ENCODE data around the gene OVCH2.
"Not testable (repeated sequence)": the region's sequence is repeated elsewhere in the genome, so short reads cannot be mapped to it uniquely, and the experiment has no call there.

The OVCH2 gene

DNA sequence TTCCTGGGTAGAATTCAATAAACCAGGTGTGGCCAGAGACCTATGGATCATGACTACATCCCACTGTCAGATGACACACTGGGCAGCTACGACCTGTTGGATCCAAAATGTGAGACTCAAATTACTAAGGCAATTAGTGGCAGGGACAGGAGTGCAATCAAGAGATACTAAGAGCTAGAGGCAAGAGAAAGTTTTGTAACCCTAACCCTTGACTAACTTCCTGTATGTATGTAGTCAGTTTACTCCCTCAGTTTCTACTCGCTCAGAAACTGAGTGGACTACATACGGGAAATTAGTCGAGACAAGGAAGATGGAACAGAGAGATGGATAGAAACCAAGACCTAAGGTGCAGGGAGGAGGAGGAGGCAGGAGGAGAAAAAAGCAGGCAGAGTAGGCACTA is 35.6 kb downstream of the OVCH2 start:
- DNase-seq: no peak

DNA sequence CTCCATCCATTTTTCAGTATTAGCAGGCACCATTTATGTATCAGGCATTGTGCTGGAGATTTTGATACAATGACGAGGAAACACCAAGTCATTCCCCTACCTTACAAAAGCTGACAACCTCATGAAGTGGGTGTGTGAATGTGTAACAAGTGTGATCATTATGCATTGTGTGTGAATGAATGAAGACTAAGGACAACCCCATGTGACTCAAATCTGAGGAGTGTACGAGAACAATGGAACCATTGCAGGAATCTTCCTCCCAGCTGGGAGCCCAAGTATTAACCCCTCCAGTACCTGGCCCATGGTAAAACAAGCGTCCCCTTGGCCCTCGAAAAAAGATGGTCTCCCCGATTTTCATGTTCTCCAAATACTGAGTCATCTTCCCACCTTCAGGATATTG is 37.4 kb downstream of the OVCH2 start:
- DNase-seq: no peak

DNA sequence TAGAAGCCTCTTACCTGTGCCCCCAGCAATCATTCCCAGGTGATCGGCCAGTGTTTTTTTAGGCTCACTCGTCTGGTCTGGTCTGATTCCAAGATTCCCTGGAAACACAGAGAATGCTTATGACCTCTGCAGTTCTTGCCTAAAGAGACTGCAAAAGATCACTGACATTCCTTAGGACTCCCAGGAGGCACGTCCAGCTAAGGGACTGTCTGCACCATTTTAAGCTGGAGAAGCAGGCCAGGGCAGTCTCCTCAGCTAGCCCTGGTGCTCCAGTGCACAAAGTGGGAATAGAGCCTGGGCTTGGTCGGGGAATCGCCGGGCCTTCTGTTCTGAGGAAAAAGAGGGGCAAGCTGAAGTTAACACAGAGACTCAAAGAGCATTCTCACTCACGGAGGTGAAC is 37.8 kb downstream of the OVCH2 start:
- DNase-seq: no peak

DNA sequence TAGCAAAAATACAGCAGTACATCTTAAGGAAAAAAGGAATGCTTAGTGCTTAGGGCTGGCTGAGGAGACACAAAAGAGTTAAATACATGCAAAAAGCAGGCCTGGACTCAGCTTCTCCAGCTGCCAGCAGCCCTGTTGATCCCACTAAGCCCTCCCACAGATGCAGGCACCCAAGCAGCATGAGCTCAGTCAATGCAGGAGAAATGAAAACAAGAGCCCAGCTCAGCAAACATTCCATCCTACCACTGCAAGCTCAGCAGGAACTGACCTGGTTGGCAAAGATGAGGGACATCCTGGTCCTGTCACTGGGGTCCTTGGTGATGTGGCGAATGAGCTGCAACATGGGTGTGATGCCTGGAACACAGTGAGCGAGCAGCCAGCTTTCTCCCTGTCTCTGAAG is 38.8 kb downstream of the OVCH2 start:
- DNase-seq: no peak

DNA sequence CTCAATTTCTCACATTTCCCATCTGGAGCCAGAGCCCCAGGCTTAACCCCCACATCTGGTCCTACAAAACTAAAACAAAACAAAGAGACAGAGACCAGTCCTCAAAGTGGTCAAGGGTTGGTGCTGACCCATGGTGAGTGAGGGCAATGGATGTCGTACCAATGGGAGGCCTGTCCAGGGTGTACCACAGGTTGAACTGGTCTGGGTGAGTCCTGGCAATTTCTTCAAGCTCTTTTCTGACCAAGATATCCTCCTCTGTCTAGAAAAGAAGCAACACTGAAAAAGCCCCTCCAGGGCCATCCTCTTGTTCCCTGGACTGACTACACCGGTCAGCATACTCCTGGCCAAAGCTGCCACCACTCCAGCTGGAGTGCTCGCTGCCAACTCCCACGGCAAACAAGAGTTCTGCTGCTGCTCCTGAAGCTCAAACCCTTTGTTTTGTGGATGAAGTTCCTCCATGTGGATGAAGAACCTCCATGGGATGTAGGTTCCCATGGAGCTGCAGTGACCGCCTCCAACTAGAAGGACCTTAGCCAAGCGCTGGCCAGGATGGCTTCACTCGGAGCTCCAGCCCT is 39.9 kb downstream of the OVCH2 start:
- no peak for DNase-seq

DNA sequence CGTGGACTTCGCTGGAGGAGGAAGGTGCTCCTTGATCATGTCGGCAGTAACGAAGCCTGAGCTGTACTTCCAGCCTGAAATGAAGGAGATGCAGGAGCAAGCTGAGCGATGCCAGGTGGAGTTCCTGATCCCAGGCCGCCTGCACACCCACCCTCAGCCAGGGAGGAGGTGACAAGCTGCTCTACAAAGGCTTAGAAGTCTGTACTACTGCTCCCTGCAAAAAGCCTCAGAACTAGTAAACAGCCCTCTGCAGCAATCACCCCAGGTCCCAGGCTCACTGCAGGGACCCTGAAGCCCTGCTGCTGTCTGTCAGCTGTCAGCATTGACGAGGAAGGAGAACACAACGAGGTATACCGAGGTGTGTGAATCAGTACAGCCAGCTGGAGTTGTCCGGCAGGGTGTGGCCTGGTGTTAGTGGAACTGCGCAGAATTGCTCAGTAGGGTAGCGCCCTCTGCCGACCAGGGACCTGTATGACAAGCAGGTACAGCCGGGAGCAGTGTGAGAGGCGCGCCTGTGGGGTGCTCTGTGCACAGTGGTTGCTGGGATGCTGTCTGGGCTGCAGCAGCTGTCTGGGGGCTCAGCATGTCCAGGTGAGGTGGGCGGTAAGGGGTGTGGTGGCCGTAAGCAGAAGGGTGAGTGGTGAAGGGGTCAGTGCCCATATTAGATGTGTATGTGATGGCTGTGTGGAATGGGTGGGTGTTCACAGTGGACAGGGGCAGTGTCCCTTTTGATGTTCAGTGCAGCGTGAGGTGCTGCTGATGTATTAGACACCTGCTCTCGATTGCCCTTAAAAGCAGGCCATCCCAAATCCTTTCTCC is 40.6 kb downstream of the OVCH2 start:
- DNase-seq: peak; percentile 77

DNA sequence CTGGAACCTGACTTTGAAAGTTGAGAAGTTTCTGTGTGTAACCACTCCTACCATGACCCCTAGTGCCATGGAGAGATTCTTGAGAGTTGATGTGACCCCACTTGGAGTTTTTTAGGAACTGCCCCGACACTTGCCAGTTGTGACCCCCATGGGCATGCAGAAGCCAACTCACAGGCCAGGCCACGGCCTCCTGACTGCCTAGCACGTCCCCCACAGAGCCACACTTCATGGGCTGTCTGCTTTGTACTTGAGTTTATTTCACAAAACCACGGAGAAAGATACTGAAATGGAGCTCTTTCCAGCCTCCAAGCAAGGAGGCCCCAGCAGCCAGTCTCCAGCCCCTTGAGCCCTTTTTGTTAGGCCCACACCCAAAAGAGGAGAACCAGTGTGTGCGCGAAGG is 41.4 kb downstream of the OVCH2 start:
- DNase-seq: no peak

DNA sequence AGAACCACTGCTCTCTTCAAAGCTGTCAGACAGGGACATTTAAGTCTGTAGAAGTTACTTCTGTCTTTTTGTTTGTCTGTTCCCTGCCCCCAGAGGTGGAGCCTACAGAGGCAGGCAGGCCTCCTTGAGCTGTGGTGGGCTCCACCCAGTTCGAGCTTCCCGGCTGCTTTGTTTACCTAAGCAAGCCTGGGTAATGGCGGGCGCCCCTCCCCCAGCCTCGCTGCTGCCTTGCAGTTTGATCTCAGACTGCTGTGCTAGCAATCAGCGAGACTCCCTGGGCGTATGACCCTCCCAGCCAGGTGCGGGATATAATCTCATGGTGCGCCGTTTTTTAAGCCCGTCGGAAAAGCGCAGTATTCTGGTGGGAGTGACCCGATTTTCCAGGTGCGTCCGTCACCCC is 42.7 kb downstream of the OVCH2 start:
- not testable (repeated sequence) for DNase-seq

DNA sequence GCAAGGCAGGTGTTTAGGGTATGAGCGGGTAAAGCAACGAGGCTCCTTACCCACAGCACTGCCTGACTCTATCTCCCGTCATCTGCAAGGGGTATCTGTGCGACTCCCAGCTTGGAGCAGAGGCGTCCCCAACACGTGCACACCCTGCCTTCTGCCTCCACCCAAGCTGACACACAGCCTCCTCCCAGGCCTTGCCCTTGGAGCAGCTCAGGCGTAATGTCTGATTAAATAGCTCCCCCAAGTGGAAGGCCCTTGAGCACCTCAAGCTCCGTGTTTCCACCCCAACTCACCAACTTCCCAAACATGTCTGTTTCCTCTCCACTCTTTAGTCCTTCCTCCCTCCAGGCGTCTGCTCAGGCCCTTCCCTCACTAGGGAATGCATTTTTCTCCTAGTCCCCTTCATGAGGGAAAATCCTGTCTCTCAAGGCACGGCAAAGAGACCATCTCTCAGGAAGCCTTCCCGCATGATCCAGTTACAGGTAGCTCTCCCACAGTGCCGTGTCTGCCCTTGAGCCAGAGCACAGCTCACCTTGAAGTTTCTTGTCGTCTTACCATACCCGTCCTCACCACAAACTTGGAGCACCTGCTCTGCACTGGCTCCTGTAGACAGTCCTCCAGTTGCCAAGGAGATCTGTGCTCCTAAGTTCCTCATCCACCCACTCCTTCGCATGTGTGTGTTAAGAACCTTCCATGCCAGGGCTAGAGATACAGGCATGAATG is 48.8 kb downstream of the OVCH2 start:
- peak; percentile 77 for DNase-seq

DNA sequence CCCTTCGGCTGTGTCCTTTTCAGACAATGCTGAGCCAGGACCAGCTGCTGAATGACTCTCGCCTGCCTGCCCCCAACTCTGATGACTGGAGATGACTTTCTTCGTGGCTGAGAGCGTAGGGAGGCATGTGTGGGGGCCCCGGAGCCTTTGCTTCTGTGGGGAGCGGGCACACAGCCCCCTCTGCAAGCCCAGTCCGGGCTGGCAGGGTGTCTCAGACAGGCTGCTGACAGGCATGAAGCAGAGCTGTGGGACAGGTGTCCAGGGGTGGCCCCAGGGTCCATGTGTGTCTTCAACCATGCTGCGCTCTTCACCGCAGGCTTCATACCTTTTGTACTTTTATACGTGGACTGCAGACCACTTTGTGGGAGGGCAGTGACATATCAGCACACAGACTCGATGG is 49.6 kb downstream of the OVCH2 start:
- no peak for DNase-seq

DNA sequence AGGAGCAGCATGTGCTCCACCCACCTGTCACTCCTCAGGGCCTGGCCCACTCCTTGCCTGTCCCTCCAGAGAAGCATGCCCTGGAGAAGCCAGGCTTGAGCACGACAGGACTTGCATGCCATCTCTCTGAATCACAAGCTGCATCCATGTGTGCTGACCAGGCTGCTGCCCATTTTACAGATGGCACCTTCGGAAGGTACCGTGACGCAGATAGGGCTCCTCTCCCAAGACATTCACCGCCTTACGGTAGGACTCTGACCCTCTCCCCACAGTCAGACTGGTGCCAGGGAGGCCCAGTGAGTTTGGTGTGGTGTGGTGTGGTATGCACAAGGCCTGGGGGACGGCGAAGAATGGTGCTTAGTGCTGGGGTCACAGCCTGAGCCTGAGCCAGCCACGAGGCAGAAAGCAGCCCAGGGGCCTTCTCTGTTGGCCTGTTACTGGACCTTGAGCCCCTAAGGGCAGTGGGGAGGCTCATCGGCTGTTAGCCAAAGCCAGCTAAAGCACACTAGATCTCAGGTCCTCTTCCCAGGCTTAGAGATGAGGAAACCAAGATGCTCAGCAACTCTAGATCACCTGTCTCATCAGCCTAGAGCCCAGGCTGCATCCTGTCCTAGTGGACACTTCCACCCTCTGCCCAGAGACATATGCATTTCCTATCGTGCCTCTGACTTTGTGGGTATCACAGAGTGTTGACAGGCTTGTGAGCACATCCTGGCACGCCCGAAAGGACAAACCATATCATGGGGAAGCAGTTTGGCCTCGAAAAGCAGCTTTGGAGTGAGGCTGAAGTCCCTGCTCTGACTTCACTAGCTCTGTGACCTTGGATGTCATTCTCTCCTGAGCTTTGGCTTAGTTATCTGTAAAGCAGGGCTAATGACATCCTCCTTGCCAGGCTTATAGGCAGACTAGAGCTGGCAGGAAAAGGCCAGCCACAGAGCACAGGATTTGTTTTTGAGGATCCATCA is 50.7 kb downstream of the OVCH2 start:
- DNase-seq: no peak

DNA sequence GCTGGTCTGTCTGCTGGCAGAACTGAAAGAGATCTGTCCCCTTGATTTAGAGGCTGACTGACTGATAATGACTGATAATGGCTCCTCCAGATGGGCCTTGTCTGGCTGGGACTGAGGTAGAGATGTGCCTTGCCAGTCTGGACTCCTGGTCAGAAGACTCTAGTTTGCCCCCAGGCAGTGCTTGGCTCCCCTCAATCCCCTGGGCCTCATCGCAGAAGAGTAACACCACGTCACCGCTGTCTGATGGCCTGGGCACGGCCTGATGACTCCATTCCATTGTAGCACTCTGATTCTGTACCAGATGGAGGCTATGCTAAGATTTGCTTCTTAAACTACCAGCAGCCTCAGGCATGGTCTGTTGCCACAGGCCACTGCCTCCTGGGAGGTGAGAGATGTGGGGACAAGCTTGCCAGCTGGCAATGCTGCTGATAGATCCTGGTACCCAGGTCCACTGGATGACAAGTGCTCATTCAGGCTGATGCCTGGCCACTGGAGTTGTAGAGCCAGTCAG is 52.0 kb downstream of the OVCH2 start:
- no peak for DNase-seq

DNA sequence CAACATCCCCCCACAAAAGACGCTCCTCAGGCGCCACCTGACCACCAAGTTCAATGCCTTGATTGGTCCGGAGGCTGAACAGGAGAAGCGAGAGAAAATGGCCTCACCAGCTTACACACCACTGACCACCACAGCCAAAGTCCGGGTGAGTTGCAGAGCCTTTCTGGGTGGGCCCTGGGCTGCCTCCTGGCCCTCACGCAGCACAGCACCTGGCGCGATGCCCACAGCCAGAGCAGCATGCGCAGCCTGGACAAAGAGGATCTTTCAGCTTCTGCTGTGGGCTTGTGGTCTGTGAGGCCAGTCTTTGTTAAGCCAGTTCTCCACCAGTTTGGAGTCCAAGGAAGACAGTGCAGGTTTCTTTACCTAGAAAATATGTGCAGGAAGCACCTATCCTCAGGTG is 54.6 kb downstream of the OVCH2 start:
- no peak for DNase-seq

DNA sequence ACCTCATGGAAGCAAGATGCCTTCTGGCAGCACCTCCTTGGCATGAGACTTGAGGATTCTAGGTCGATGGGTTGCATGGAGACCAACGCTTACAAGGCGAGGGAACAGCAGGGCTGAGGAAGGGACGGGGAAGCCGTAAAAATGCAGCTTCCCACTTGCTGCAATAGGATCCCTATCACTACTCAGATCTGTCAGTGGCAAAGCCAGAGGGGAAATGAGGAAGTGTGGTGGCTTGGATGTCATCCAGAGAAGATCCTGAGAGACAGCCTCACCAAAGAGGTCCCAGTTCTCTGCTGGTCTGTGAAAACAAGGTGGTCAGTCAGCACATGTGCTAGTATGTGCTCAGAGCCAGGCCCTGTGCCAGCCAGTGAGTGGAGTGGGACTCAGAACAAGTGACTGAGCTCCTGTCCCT is 55.1 kb downstream of the OVCH2 start:
- peak; percentile 49 for DNase-seq

DNA sequence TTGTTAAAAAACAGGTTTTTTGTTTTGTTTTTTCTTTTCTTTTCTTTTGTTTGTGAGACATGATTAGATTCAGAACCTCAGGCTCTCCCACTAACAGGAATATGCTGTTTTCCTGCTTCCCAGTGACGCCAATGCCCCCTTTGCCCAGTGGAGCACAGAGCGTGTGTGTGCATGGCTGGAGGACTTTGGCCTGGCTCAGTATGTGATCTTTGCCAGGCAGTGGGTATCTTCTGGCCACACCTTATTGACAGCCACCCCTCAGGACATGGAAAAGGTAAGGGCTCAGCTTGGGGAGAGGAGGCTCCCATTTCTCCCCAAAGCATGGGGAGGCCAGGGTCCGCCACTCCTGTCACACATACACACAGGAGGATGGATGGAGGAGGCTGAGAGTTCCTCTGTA is 58.0 kb downstream of the OVCH2 start:
- no peak for DNase-seq

DNA sequence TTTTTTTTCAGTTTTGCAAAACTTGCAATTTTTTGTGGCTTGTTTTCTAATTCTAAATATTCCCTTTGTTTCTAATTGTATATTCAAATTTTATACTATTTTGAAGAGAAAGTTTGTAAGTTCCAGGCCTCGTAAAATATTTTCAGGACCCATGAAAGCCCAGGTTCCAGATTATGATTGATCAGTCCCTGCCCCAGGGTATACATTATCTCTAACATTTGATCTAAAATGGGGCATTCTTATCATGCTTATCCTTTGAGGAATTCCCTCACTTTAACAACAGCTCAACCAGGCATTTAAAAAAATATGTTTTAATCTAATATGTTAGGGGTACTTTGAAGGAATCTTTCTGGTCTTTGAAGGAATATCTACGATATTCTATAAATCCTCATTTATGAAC is 59.4 kb downstream of the OVCH2 start:
- DNase-seq: no peak

DNA sequence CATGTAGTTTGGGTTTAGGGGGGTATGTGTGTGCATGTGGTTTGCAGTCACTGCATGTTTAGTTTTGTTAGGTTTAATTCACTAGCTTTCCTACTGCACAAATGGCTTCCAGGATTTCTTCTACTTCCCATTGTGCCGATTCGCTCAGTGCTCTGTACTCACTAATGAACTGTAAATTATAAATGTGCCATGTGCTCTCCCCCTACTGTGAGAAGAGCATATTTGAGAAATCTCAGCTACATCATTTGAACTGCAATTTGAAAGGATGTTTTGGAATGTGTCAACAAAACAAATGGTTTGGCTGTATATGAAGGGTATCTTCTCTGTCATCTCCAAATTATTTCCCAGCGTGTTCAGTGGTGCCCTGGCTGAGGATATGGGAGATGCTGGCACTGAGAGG is 61.1 kb downstream of the OVCH2 start:
- no peak for DNase-seq

DNA sequence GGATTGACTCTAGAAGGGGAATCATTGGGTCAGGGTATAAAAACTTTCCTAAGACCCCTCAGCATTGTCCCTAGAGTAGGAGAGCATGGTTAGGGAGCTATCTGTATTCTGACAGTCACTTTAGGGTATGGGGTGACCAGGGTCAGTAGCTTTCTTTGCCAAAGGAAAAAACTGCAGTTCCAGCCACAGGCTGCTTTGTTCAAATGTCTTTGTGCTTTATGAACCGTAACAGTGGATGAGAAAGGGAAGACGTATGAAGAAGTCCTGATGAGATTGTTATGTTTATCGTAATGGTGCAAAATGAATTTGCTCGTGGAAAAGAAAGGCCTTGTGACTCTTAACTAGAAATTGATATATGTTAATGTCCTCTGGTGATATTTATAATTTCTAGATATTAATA is 63.0 kb downstream of the OVCH2 start:
- no peak for DNase-seq

DNA sequence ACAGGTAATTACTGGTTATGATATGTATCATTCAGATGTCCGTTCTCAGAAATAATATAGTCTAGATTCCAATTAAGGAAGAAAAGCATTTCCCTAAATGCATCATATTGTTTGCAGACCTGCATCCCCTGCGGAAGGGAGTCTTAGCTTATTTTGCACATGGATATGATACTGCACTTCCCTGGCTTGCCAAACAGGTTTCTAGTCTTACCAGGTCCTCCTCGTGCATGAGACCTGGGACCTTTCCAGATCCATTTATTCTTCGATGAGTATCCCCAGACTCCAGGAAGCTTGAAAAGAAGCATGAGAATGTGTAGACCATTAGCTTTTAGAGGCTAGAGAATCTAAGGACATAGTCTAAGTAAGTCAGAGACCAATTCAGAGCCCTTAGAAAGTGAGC is 63.5 kb downstream of the OVCH2 start:
- DNase-seq: no peak

DNA sequence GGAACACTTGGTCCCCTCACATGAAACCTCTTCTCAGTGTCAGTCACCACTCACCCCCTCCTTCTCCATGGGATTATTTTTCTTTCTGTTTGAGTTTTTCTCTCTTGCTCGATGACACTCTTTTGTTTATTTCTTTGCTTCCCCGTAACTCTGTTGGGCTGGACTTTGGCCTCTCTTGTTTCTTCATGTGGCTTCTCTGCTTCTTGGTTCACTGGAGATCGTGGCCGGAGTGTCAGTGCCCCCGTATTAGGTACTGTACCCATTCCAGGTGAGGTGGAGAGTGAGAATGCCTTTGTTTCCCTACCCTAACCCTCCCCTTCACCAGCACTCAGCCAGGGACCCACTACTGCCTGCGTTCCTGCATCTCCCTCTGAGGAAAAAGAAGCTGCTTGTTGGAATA is 65.5 kb downstream of the OVCH2 start:
- DNase-seq: no peak

DNA sequence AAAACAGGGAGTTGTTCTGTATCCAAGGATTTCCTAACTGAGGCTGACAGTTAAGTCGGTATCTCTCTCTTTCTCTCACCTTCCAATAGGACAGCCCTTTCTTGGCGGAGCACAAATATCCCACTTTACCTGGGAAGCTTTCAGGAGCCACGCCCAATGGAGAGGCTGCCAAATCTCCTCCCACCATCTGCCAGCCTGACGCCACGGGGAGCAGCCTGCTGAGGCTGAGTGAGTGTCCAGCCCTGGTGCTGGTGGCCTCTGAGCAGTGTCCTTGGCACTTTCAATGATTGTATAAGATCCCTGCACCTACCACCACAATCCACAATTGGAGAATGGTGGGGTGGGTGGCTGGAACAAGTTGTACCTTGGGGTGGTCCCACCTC is 66.6 kb downstream of the OVCH2 start:
- no peak for DNase-seq

All from hematopoietic multipotent progenitor cell treated with erythropoietin and hydrocortisone succinate and interleukin-3 and kit ligand, for 6 days (in vitro differentiated cells).